Omental fat pad (tissue), 4 donors: ENCODE measurements around the gene POLR3E. TPM values are rescaled to one million over a fixed set of nuclear protein-coding genes. Genes with fewer than 3 reads are reported as not detected.

ENCODE experiments used
- ATAC-seq: fragments of 150-250 bp; one replicate; pipeline ENCODE4 v1.9.1; 2016; ENCODE audit warnings: mild to moderate bottlenecking, moderate library complexity; ENCODE audit not compliant: low FRiP score
- DNase-seq: peaks from one replicate; pipeline ENCODE4 v3.0.0-alpha.2; 2019; ENCODE audit warnings: low spot score
- total RNA-seq, 4 donors: library from RNA; depleted of rRNA; stranded (reverse); fragments of >200 nt; gene quantifications; one replicate each; pipeline ENCODE4 v1.1.0, GENCODE V29; 2016
- TF ChIP-seq, protein P1 (sequence below), 3 donors: fragments of 450-650 bp; IDR thresholded peaks; one replicate each; pipeline ENCODE4 v1.5.1; 2016 to 2017; ENCODE audit warnings: antibody characterized with exemption in 3 of 3, mild to moderate bottlenecking in 3 of 3, moderate library complexity in 2 of 3

POLR3E gene
- total RNA-seq, 4 donors from 2014 or later, result 46.3 to 73.4 (median 54.0) TPM

DNA sequence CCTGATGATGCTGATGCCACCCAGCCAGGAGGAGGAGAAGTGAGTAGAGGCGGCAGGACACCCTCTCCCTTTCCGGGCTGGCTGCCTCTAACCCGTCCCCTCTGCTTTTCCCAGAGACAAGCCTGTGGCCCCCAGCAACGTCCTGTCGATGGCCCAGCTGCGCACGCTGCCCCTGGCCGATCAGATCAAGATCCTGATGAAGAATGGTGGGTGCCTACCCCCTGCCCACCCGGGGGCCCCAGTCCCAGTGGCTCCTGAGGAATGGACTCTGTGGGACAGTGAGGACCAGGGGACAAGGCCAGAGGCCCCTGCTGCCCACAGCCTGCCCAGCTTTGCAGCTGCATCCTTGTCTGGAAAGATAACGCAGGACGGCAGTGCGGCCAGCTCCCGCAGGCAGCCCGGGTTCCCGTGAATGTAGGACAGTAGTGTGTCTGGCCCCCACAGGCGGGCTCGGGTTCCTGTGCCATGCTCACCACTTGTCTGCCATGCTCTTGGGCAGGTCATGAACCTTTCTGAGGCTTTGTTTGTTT, 19.9 kb downstream of the POLR3E start:
- TF ChIP-seq, protein P1, sequence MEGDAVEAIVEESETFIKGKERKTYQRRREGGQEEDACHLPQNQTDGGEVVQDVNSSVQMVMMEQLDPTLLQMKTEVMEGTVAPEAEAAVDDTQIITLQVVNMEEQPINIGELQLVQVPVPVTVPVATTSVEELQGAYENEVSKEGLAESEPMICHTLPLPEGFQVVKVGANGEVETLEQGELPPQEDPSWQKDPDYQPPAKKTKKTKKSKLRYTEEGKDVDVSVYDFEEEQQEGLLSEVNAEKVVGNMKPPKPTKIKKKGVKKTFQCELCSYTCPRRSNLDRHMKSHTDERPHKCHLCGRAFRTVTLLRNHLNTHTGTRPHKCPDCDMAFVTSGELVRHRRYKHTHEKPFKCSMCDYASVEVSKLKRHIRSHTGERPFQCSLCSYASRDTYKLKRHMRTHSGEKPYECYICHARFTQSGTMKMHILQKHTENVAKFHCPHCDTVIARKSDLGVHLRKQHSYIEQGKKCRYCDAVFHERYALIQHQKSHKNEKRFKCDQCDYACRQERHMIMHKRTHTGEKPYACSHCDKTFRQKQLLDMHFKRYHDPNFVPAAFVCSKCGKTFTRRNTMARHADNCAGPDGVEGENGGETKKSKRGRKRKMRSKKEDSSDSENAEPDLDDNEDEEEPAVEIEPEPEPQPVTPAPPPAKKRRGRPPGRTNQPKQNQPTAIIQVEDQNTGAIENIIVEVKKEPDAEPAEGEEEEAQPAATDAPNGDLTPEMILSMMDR (IDR thresholded peaks at IDR 0.05), result no peak
- no peak for DNase-seq
- no peak for ATAC-seq

- TF ChIP-seq, protein P1 (IDR thresholded peaks at IDR 0.05), result no peak
- ATAC-seq, result no peak
- DNase-seq, result no peak
Observed at GRCh38 chr16:22317625-22318024, 20.4 kb downstream of the POLR3E start.

DNA sequence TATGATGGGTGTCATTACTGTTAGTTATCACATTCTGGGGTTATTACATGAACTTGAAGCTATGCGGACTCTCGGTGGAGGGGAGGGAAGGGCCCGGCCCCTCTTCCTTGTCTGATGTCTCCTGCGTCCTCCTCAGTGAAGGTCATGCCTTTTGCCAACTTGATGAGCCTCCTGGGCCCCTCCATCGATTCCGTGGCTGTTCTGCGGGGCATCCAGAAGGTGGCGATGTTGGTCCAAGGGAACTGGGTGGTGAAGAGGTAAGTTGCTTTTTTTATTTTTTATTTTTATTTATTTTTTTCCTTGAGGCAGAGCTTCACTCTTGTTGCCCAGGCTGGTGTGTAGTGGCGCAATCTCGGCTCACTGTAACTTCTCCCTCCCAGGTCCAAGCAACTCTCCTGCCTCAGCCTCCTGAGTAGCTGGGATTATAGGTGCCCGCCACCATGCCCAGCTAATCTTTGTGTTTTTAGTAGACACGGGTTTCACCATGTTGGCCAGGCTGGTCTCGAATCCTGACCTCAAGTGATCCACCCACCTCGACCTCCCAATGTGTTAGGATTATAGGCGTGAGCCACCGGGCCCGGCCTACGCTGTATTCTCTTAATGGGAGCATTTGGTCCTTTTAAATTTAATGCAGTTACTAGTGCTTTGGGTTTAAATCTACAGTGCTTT, 21.6 kb downstream of the POLR3E start:
- no peak for ATAC-seq
- DNase-seq, result no peak
- TF ChIP-seq, protein P1 (IDR thresholded peaks at IDR 0.05), result no peak

GRCh38 chr16:22320572-22321339, 23.5 kb downstream of the POLR3E start:
- ATAC-seq (no peak), DNase-seq (no peak)
- TF ChIP-seq, protein P1 (IDR thresholded peaks at IDR 0.05), result no peak

- TF ChIP-seq, protein P1 (IDR thresholded peaks at IDR 0.05), result peak in 1 of 3 donors; percentile 42
- DNase-seq (peak; percentile 48), ATAC-seq (peak; percentile 63)
Observed at GRCh38 chr16:22321340-22322001, 24.3 kb downstream of the POLR3E start.

- ATAC-seq (no peak), DNase-seq (no peak)
- TF ChIP-seq, protein P1 (IDR thresholded peaks at IDR 0.05), result no peak
Observed at GRCh38 chr16:22322021-22322471, 24.8 kb downstream of the POLR3E start.
